NOMO-1 treated with dmso at 0.1 percent for 144 hours (cell line): Measurements from ENCODE around the gene CNGA2.
"Not testable (repeated sequence)": the region's sequence is repeated elsewhere in the genome, so short reads cannot be mapped to it uniquely, and the experiment has no call there.

Experiments used
- DNase-seq: peaks from one replicate; lab custom pipeline; 2025; ENCODE audit not compliant: unreplicated experiment; lab: John Stamatoyannopoulos, UW

Gene CNGA2

GRCh38 chrX:151734446-151734845 lies at the start of gene CNGA2:
Gene CNGA2 (plus strand): TSS chrX:151734746. CDS start chrX:151738484, 3,738 bp downstream.
- no peak for DNase-seq

- DNase-seq: no peak
Measured at GRCh38 chrX:151687635-151688034, 46.9 kb upstream of the CNGA2 start.

- no peak for DNase-seq
Measured at GRCh38 chrX:151688695-151689094, 45.9 kb upstream of the CNGA2 start.

- no peak for DNase-seq
Measured at GRCh38 chrX:151692825-151693224, 41.7 kb upstream of the CNGA2 start.

GRCh38 chrX:151694121-151694520 lies 40.4 kb upstream of the CNGA2 start:
- no peak for DNase-seq

GRCh38 chrX:151694661-151695582 lies 39.6 kb upstream of the CNGA2 start, which contains the start of gene PRRG3:
Gene PRRG3 (plus strand): TSS chrX:151695458. CDS start chrX:151698815, 3,357 bp downstream.
- DNase-seq: no peak

GRCh38 chrX:151695583-151696340 lies 38.8 kb upstream of the CNGA2 start:
- DNase-seq: no peak

- DNase-seq: not testable (repeated sequence)
Measured at GRCh38 chrX:151697082-151697481, 37.5 kb upstream of the CNGA2 start.

GRCh38 chrX:151697522-151697921 lies 37.0 kb upstream of the CNGA2 start:
- DNase-seq: no peak

- DNase-seq: no peak
Measured at GRCh38 chrX:151698485-151698884, 36.1 kb upstream of the CNGA2 start.

- no peak for DNase-seq
Measured at GRCh38 chrX:151699746-151700145, 34.8 kb upstream of the CNGA2 start.

GRCh38 chrX:151700581-151700980 lies 34.0 kb upstream of the CNGA2 start:
- DNase-seq: no peak

- no peak for DNase-seq
Measured at GRCh38 chrX:151701071-151701470, 33.5 kb upstream of the CNGA2 start.

GRCh38 chrX:151701531-151701930 lies 33.0 kb upstream of the CNGA2 start:
- DNase-seq: no peak

GRCh38 chrX:151702026-151702714 lies 32.4 kb upstream of the CNGA2 start:
- no peak for DNase-seq

- DNase-seq: no peak
Measured at GRCh38 chrX:151702741-151703340, 31.7 kb upstream of the CNGA2 start.

GRCh38 chrX:151703487-151703886 lies 31.1 kb upstream of the CNGA2 start:
- no peak for DNase-seq

- DNase-seq: no peak
Measured at GRCh38 chrX:151704041-151704663, 30.4 kb upstream of the CNGA2 start.

- DNase-seq: no peak
Measured at GRCh38 chrX:151708821-151709220, 25.7 kb upstream of the CNGA2 start.

- DNase-seq: no peak
Measured at GRCh38 chrX:151710457-151710856, 24.1 kb upstream of the CNGA2 start.
